Tibial artery (tissue), 4 donors: Measurements from ENCODE around the gene F7.

Source experiments
- DNase-seq, 2 donors: peaks; one replicate each; pipeline ENCODE4 v3.0.0-alpha.2; 2019
- H3K27ac ChIP-seq, 2 donors: fragments of 200-600 bp; sonication (generic) in 1 of 2; 1 replicate in 1 of 2; 2 replicates in 1 of 2; pipeline ENCODE4 v1.5.1; 2018 to 2019; ENCODE audit warnings: mild to moderate bottlenecking in 1 of 2
- H3K27me3 ChIP-seq, 2 donors: fragments of 200-600 bp; sonication (generic) in 1 of 2; one replicate each; pipeline versions ENCODE4 v1.5.1 to v1.6.0; 2016 to 2019
- H3K36me3 ChIP-seq, 3 donors: fragments of 200-600 bp; sonication (generic) in 2 of 3; one replicate each; pipeline ENCODE4 v1.5.1; 2016 to 2019; ENCODE audit warnings: mild to moderate bottlenecking in 2 of 3
- H3K4me1 ChIP-seq, 4 donors: fragments of 200-600 bp; sonication (generic) in 2 of 4; 1 replicate in 3 of 4; 2 replicates in 1 of 4; pipeline ENCODE4 v1.5.1; 2016 to 2019
- H3K4me3 ChIP-seq, 2 donors: fragments of 200-600 bp; sonication (generic) in 1 of 2; 1 replicate in 1 of 2; 2 replicates in 1 of 2; pipeline ENCODE4 v1.5.1; 2018 to 2019; ENCODE audit warnings: mild to moderate bottlenecking in 2 of 2
- H3K9me3 ChIP-seq, 3 donors: fragments of 200-600 bp; sonication (generic) in 1 of 3; one replicate each; pipeline ENCODE4 v1.5.1; 2016 to 2019
- CTCF ChIP-seq, 2 experiments: fragments of 200-600 bp in 1 of 2; fragments of 450-650 bp in 1 of 2; IDR thresholded peaks; one replicate each; pipeline ENCODE4 v1.5.1; 2017 to 2019; ENCODE audit warnings: antibody characterized with exemption in 2 of 2, mild to moderate bottlenecking in 1 of 2, moderate library complexity in 1 of 2
- intact Hi-C: fragments of 100-400 bp; cut with DNase I; formaldehyde crosslinking; loops from one replicate; pipeline ENCODE4 v1.15.0; 2023; ENCODE audit warnings: low total_unique reads

The F7 gene

GRCh38 chr13:113063091-113063491 lies 42.5 kb upstream of the F7 start:
- Histone ChIP-seq H3K4me3 (no peak overlapping the region), H3K27me3 (no peaks in the 10 kb centered on the region), H3K4me1 (no peaks in the 10 kb centered on the region), H3K36me3 (peaks cover 0 to 52% (median 16%) of the 10 kb centered on the region in 3 donors), H3K9me3 (no peaks in the 10 kb centered on the region), H3K27ac (no peak overlapping the region)
- no peak for TF ChIP-seq CTCF (IDR thresholded peaks at IDR 0.05)
- intact Hi-C loops: no loop called here
- DNase-seq: no peak

- no peak for TF ChIP-seq CTCF (IDR thresholded peaks at IDR 0.05)
These were observed 41.5 kb upstream of the F7 start for GRCh38 chr13:113064000-113064533.

GRCh38 chr13:113064534-113065405 lies 40.8 kb upstream of the F7 start:
- no peak overlapping the region for H3K4me3 ChIP-seq
- no peaks in the 10 kb centered on the region for H3K9me3 ChIP-seq
- TF ChIP-seq CTCF (IDR thresholded peaks at IDR 0.05): no peak
- intact Hi-C loops: no loop called here
- DNase-seq: no peak
- H3K36me3 ChIP-seq: peaks cover 0 to 56% (median 16%) of the 10 kb centered on the region in 3 donors
- H3K27me3 ChIP-seq: no peaks in the 10 kb centered on the region
- H3K27ac ChIP-seq: no peak overlapping the region
- H3K4me1 ChIP-seq: no peaks in the 10 kb centered on the region

More at GRCh38 chr13:113064000-113064533, 41.5 kb upstream of the F7 start:
- no peak for DNase-seq
- H3K36me3 ChIP-seq: peaks cover 0 to 52% (median 16%) of the 10 kb centered on the region in 3 donors
- intact Hi-C loops: no loop called here
- H3K27ac ChIP-seq: no peak overlapping the region
- H3K4me3 ChIP-seq: no peak overlapping the region
- no peaks in the 10 kb centered on the region for H3K4me1 ChIP-seq
- no peaks in the 10 kb centered on the region for H3K9me3 ChIP-seq
- H3K27me3 ChIP-seq: no peaks in the 10 kb centered on the region

- no peak for TF ChIP-seq CTCF (IDR thresholded peaks at IDR 0.05)
- Histone ChIP-seq H3K36me3 (peaks cover 0 to 59% (median 16%) of the 10 kb centered on the region in 3 donors), H3K27ac (no peak overlapping the region), H3K4me3 (no peak overlapping the region), H3K4me1 (no peaks in the 10 kb centered on the region), H3K9me3 (no peaks in the 10 kb centered on the region), H3K27me3 (no peaks in the 10 kb centered on the region)
- no peak for DNase-seq
- intact Hi-C loops: no loop called here
These were observed 40.0 kb upstream of the F7 start for GRCh38 chr13:113065406-113066141.

- H3K27ac ChIP-seq: no peak overlapping the region
- intact Hi-C loops: no loop called here
- H3K4me3 ChIP-seq: no peak overlapping the region
- no peaks in the 10 kb centered on the region for H3K9me3 ChIP-seq
- TF ChIP-seq CTCF (IDR thresholded peaks at IDR 0.05): no peak
- DNase-seq: no peak
- H3K27me3 ChIP-seq: no peaks in the 10 kb centered on the region
- H3K4me1 ChIP-seq: no peaks in the 10 kb centered on the region
- H3K36me3 ChIP-seq: peaks cover 0 to 59% (median 13%) of the 10 kb centered on the region in 3 donors
These were observed 39.5 kb upstream of the F7 start for GRCh38 chr13:113066142-113066455.
